Femur (tissue), 1 donor: Measurements from ENCODE around the gene SLC15A1.

ENCODE experiments used
- DNase-seq: peaks from one replicate; pipeline ENCODE4 v3.0.0-alpha.2; 2017

Gene SLC15A1

DNA sequence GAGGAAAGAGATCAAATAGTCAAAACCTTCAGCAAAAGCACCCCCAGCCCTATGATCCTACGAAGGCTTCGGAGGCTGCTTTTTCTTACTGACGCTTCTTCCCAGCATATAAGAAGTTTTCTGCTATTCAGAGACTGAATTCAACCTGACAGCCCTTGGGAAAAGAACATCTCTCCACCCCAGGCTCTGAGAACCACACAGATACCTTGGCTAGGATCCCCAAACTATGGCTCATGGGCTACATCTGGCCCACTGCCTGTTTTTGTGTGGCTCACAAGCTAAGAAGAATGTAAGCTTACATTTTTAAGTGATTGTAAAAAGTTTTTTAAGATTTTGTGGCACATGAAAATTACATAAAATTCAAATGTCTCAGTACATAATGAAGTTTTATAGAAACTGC is 3.0 kb downstream of the SLC15A1 start:
- no peak for DNase-seq

DNA sequence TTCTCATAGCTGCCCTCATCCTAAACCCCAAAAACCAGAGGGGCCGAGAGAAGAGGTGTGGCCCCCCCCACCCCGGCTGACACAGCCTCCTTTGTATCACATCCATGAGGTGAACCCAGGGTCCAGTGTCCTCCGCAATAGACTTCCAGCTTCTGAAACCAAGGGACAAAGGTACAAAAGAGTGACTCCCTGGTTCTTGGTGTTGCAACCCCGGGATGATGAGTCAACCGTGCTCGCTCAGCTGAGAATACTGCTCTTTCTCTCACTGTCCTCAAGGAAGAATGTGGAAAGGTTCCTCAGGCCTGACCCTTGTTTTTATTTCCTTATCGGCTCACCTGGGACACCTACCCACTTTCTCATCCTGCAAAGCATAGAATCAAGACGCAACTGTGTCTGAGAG is 5.5 kb downstream of the SLC15A1 start:
- DNase-seq, result no peak

DNA sequence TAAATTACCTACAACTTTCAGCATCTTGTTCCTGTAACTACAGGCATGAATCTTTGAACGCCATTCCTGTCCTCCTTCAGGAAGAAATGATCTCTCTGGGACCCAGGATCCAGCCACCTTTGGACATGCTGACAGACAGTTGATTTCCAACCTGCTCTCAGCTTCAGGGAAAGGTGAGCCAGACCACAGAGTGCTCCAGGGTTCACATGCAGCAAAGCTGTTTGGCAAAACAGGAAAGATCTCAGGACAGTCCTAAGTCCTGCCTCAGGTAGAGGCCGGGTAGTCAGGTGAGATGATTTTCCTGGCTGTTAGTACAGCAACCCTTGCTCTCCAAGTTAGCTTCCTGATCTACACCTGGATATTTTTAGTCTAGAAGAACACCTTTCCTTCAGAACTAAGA is 9.1 kb downstream of the SLC15A1 start:
- no peak for DNase-seq

DNA sequence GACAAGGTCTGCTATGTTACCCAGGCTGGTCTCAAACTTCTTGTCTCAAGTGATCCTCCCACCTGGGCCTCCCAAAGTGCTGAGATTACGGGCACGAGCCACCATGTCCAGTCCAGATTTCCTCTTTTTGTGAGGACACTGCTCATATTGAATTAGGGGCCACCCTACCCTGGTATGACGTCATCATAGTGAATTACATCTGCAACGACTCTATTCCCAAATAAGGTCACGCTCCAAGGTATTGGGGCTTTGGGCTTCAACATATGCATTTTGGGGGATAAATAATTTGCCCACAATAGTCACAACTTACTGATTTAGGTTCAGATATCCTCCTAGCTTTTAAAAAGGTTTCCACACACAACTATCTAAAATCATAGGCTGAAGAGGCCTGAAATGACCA is 9.5 kb downstream of the SLC15A1 start:
- no peak for DNase-seq

DNA sequence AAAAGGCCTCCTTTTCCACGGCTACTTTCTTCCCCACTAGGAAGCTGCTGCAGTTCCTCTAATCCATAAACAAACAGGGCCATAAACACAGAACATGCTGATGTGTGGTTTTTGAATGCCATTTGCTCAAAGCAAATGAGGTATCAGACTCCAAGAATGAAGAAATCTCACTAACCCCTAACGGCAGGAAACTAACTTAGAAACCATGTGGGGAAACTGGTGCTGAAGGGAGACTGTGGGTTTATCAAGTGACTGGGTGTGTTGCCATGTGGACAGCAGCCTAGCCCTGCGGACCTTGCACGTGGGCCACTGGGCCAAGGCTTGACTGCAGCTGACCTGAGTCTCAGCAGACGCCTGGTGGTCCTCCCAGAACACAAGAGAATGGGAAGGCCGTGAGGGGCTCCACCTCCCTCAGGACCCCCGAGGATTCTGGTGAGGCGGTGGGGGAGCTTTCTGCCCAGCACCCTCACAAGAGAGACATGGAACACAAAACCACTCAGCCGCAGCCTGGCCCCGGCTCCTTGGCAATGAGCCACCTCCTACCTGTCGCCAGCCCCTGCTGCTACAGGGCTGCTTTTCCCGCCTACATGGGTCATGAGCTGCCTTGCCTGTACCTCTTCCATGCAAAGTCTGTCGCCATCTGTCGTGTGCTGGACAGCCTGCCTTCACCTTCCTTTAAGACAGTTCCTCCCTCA is 10.6 kb downstream of the SLC15A1 start:
- DNase-seq, result no peak

DNA sequence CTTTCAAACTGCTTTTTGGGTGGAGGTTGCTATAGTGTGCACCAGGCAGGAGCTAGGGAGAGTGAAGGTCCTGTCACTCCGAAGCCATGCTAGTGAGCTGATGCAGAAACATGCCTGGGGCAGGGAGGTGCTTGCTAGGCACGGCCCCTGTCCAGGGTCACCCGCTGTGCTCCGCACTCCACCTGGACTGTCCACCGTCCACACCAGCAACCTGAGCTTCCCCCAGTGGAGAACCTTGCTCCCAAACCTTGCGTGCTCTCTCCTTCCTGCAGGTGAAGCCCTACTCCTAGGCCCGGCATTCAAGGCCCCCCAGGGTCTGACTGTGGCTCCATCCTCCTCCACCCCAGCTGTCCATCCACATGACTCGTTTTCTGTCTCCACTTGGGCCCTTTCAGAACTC is 12.3 kb downstream of the SLC15A1 start:
- no peak for DNase-seq

DNA sequence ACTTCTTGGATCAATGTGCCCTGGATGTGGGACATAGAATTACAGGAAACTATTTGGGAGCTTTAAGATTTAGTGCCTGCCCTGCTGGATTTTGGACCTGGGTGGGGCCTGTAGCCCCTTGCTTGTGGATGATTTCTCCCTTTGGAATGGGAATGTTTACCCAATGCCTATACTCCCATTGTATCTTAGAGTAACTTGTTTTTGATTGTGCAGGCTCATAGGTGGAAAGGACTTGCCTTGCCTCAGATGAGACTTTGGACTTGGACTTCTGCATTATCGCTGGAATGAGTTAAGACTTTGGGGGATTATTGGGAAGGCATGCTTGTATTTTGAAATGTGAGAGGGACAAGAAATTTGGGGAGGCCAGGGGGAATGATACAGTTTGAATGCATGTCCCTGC is 13.5 kb downstream of the SLC15A1 start:
- no peak for DNase-seq

DNA sequence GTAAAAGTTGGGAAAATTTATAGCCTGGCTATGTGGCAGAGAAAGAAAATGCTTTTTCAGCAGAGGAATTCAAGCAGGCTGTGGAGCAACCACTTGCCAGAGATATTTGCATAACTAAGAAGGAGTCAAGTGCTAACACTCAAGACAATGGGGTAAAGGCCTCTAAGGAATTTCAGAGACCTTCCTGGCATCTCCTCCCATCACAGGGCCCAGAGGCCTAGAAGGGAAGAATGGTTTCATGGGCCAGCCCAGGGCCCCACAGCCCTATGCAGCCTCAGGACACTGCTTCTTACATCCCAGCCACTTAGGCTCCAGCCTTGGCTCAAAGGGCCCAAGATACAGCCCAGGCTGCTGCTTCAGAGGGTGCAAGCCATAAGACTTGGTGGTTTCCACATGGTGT is 14.3 kb downstream of the SLC15A1 start:
- no peak for DNase-seq

DNA sequence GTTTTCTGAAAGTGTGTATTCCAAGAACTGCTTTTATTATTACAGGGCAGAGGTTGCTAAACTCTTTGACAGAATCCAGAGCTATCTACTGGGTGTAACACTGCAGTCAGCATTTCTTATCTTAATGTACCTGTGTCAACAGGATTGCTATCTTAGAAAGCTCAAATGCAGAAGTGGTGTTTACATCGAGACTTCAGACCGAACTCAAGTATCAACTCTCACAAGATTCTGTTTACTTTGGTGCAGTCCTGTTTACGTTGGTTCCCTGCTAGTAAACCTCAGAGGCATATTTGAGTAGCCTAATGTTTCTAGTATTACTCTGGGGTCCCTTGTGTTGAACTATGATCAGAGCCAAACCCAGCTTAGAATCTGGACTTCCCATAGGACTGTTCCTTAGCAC is 20.5 kb downstream of the SLC15A1 start:
- DNase-seq, result no peak

DNA sequence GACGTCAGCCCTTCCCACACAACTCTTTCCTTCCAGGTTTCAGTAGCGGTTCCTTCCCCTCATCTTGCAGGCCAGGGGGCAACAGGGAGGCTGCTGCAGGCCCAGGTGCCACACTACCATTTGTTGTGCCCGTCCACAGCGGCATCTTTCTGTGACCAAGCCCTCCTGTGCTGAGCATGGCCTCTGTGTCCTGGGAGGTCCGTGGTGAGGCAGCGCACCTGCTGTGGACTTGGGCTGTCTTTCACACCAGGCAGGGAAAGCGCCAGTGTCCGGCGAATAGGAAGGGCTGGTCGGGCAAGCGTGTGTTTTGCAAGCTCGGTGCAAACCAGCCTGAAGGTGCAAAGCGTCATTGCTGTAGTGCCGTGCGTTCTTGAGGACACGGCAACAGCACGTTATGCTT is 21.4 kb downstream of the SLC15A1 start:
- DNase-seq, result no peak

DNA sequence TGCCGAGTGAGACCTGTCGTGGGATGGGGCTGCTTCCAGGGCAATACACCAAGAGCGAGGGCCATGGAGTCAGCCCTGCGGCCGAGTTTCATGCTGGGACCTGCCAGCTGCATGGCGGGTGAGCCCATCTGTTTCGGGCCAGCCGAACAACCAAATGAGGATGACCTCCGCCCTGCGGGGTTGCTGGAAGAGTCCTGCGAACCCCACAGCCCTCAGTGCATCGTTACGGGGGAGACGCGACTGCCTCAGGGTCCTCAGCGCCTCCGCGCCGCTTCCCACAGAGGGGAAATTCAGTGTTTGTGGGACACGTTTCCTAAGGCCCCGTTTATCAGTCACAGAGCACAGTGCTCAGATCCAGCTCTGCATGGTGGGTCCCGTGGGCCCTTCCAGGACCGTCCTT is 22.0 kb downstream of the SLC15A1 start:
- no peak for DNase-seq

DNA sequence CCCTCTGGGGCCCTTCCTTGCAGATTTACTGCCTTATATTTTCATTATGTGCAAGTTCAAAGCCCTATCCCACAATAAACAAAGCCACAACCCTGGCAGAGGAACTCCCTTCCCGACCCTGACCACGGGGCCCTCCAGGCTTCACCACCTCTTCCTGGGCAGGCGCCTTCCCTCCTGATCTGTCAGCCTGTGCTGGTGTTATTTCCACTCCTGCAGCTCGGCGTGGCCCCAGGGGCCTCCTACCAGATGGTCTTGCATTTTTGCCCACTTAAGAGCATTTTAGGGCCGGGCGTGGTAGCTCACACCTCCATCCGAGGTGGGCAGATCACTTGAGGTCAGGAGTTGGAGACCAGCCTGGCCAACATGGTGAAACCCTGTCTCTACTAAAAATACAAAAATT is 22.8 kb downstream of the SLC15A1 start:
- no peak for DNase-seq

DNA sequence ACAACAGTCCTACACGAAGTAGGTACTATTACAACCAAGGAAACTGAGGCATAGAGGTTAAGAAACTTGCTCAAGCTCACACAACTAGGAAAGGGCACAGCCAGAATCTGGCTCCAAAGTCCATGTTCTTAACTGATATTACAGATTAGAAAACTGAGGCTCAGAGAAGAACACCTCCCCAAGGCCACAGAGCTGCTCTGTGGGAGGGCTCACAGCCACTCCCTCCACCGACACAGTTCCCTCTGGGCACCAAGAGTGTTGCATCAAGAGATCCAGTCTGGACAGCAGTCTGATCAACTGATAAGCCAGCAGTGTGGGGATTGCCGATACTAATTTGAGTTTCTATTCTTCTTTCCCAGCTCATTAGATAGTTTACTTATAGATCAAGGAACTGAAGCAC is 29.5 kb downstream of the SLC15A1 start:
- no peak for DNase-seq

DNA sequence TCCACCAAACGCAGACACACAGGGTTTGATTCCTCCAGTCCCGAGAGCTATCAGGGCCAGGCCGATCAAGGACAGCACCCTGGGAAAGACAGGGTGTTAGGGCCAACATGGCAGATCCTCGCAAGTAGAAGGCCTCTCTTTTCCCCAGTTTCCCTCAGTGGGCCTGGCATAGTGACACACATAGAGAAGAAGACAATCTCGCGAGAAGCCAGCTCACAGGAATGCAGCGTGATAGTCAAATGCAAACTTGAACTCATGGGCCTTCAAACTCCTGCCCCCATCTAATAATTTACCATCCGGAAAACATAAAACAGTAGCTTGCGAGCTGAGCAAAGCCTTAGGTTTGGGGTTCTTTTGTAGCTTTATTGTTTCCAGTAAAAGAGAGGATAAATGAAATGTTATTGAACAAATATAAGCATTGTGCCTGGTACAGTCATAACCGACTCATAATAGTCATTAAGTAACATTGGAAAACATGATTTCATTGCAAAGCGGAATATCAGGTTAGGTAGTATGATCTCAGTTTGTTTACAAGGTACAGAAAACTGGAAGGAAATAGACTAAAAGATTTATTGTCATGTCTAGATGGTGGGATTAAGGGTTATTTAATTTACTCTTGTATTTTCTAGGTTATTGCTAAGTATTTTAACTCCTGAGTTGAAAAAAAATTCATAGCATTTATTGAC is 30.5 kb downstream of the SLC15A1 start:
- no peak for DNase-seq

DNA sequence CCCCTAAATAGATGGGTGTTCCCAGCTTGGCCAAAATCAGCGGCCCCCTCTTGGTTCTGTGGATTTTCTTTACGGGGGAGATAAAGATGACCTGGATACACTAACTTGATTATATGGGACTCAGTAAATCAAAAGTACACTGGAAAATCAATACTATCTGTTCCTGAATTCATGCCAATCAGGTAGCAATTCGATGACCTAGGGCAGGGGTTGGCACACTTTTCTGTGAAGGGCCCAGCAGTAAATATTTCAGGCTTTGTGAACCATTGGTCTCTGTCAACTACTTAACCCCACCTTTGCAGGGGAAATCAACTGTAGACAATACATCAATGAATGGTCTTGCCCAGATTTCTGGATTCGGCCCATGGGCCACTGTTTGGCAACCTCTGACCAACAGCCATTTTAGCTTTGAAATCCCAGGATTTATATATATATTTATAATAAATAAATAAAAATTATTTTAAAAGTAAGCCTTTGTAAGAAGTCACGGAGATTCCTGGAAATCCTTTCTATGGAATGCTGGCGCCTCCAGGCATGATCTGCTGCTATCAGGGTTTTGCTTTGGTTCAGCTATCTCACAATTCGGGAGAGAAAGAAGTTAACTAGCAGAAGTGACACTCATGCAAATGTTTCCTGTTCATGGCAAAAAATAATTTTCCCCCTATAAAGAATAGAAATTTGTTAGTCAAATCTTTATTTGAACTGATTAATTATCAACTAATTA is 32.8 kb downstream of the SLC15A1 start:
- DNase-seq, result no peak

DNA sequence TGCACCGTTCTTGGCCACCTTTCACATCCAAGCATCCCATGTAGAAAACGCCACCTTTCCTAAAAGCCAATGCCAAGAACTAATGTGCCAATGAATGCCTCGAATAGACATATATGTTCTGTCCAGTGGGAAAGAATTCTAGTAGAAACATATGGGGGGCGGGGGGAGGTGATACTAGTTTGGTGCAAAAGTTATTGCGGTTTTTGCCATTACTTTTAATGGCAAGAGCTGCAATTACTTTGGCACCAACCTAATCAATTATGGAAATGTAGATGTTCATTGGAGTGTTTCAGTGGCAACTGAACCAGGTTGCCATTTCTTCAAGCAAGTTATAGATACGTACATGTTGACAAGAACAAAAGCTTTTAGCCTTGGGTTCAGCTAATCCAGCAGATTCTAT is 34.6 kb downstream of the SLC15A1 start:
- no peak for DNase-seq

DNA sequence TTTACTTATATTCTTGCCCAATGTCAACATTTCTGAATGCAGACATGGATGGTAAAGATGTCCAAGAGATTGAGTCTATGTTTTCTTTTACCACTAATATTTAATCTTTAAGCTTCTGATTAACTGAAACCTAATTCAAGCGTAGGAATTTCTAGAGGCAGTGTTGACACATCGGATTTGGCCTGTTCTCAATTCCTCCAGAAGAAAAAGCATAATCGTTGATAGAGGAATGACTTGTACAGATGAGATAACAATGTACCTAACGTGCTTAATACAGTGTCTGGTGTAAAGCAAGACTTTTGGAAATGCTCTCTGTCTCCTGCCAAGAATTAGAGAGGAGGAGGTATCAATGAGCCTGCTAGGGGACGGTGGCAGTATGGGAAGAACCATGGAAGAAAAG is 35.2 kb downstream of the SLC15A1 start:
- no peak for DNase-seq

DNA sequence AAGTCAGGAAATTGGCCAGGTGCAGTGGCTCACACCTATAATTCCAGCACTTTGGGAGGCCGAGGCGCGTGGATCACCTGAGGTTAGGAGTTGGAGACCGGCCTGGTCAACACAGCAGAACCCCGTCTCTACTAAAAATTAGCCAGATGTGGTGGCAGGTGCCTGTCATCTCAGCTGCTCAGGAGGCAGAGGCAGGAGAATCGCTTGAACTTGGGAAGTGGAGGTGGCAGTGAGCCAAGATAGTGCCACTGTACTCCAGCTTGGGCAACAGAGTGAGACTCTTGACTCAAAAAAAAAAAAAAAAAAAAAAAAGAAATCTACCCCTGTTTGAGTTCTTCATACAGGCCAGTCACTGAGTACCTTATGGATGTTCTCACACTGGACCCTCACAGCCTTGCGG is 42.0 kb downstream of the SLC15A1 start:
- no peak for DNase-seq

DNA sequence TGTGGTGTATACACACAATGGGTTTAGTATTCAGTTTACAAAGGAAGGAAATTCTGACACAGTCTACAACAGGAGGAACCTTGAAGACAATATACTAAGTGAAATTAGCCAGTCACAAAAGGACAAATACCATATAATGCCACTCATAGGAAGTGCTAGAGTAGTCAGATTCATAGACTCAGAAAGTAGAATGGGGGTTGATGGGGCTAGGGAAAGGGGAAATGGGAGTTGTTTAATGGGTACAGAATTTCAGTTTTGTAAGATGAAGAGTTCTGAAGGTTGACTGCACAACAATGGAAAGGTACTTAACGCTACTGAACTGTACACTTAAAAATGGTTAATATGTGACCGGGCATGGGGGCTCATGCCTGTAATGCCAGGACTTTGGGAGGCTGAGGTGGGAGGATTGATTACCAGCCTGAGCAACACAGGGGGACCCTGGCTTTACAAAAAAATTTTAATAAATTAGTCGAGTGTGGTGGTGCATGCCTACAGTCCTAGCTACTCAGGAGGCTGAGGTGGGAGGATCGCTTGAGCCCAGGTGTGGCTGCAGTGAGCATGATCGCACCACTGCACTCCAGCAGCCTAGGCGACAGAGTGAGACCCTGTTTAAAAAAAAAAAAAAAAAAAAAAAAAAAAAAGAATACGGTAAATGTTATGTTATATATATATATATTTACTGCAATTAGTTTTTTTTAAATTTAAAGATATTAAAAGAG is 45.0 kb downstream of the SLC15A1 start:
- DNase-seq, result no peak

DNA sequence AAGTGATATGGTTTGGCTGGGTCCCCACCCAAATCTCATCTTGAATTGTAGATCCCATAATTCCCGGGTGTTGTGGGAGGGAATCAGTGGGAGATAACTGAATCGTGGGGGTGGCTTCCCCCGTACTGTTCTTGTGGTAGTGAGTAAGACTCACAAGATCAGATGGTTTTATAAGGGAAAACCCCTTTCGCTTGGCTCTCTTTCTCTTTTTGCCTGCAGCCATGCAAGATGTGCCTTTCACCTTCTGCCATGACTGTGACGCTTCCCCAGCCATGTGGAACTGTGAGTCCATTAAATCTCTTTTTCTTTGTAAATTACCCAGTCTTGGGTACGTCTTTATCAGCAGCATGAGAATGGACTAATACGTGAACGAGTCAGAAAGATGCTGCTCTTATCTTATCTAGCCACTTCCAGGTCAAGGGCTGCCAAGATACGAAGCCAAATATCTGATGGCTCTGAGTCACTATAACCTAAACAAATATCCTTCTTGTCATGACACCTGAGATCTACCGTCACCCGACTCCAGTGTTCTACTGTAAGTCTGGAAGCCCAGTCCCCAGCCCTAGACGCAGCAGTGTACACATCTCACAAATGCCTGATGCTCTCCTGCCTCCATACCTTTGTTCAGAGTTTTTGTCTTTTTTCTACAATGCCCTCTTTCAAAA is 45.9 kb downstream of the SLC15A1 start:
- DNase-seq, result no peak

DNA sequence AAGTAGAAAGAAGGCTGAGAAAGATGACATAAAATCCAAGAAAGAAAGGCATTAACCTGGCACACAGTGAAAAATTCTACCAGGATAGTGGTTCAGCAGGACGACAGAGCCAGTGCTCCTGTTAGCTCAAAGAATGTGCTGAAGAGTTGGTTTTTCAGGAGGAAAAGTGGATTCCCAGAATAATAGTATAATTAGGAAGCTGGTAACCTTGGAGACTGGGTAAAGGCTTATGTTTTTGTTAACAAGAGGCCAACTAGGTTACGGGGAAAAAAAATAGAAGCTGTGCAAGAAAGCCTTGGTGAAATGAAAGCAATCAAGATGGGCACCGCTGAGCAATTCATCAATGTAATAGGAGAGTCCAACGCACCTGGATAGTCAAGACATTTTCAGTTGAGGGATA is 54.7 kb downstream of the SLC15A1 start:
- no peak for DNase-seq

DNA sequence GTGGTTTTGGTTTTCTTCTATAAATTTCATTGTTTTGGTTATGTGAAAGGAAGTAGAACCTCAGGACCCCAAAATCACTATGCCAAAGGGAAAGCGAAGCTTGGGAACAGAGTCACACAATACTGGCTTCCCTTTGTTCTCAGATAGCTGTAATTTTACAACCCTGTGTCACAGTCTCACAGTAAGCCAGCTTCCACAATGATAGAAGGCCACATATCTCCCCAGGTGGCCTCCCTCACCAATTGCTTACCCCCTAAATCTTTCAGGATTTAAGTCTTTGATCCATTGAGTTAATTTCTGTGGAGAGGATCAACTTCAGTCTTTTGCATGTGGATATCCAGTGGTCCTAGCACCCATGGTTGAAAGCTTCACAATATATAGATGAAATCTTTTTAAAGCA is 58.7 kb downstream of the SLC15A1 start:
- DNase-seq, result no peak

DNA sequence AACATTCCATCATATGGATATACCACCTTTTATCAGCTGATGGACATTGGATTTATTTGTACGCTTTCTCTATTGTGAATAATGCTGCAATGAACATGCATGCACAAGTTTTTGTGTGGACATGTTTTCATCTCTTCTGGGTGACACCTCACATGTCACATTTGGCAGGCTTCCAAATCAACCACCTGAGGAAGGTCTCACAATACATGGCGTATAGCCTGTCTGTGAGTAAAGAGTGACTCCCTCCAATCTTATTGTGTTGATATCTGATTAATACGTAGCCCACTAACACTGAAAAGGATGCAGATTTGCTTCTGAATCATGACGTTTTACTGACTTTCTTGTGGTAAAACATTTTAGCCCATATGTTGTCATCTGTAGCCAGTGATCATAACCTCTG is 61.1 kb downstream of the SLC15A1 start:
- DNase-seq, result no peak
